Loucy (cell line): Measurements from ENCODE around the gene HS3ST3A1.

Experiments
- H2AFZ ChIP-seq: fragments of 200-600 bp; sonication (generic); 2 replicates; pipeline ENCODE4 v1.6.0; 2016; ENCODE audit warnings: antibody characterized with exemption, mild to moderate bottlenecking, low read length, moderate library complexity
- H3F3A ChIP-seq: fragments of 200-600 bp; 2 replicates; pipeline ENCODE4 v1.6.0; 2016; ENCODE audit warnings: antibody characterized with exemption, low read depth, mild to moderate bottlenecking
- H3K27me3 ChIP-seq: fragments of 200-600 bp; sonication (generic); 2 replicates; pipeline ENCODE4 v1.6.1; 2014; ENCODE audit warnings: low read length, mild to moderate bottlenecking; ENCODE audit not compliant: insufficient read depth, poor library complexity, severe bottlenecking
- H3K36me3 ChIP-seq: fragments of 200-600 bp; sonication (generic); 2 replicates; pipeline ENCODE4 v1.6.1; 2016; ENCODE audit warnings: low read length; ENCODE audit not compliant: insufficient read depth
- H3K4me1 ChIP-seq: fragments of 200-600 bp; sonication (generic); 2 replicates; pipeline ENCODE4 v1.5.1; 2014; ENCODE audit warnings: low read length, mild to moderate bottlenecking; ENCODE audit not compliant: insufficient read depth, poor library complexity, severe bottlenecking
- H3K4me2 ChIP-seq: fragments of 200-600 bp; sonication (generic); 2 replicates; pipeline ENCODE4 v1.6.0; 2014; ENCODE audit warnings: antibody characterized with exemption, low read length, low read depth, mild to moderate bottlenecking; ENCODE audit not compliant: poor library complexity, severe bottlenecking
- H3K4me3 ChIP-seq: fragments of 200-600 bp; sonication (generic); 2 replicates; pipeline ENCODE4 v1.5.1; 2014; ENCODE audit warnings: low read length, mild to moderate bottlenecking, mixed read lengths; ENCODE audit not compliant: poor library complexity, severe bottlenecking
- H3K79me2 ChIP-seq: fragments of 200-600 bp; sonication (generic); 2 replicates; pipeline ENCODE4 v1.6.1; 2014; ENCODE audit warnings: low read length; ENCODE audit not compliant: insufficient read depth
- H3K9ac ChIP-seq: fragments of 200-600 bp; sonication (generic); 2 replicates; pipeline ENCODE4 v1.6.0; 2014; ENCODE audit warnings: mild to moderate bottlenecking, low read depth, low read length, moderate library complexity; ENCODE audit not compliant: poor library complexity, severe bottlenecking
- H3K9me2 ChIP-seq: fragments of 200-600 bp; sonication (generic); replicated peaks from 2 replicates; pipeline ENCODE4 v1.6.1; 2016; ENCODE audit warnings: low read depth, low read length, mixed read lengths
- H3K9me3 ChIP-seq: fragments of 200-600 bp; sonication (generic); 2 replicates; pipeline ENCODE4 v1.6.1; 2014; ENCODE audit warnings: mild to moderate bottlenecking, antibody characterized with exemption, low read length, low read depth; ENCODE audit not compliant: insufficient read depth
- H4K20me1 ChIP-seq: fragments of 200-600 bp; sonication (generic); 2 replicates; pipeline ENCODE4 v1.6.0; 2014; ENCODE audit warnings: antibody characterized with exemption, low read length, mild to moderate bottlenecking; ENCODE audit not compliant: insufficient read depth, poor library complexity, severe bottlenecking
- EZH2phosphoT487 ChIP-seq: fragments of 200-600 bp; IDR thresholded peaks from 2 replicates; pipeline ENCODE4 v1.6.1; 2018; ENCODE audit warnings: antibody characterized with exemption, mild to moderate bottlenecking, moderate library complexity, borderline replicate concordance
- TF ChIP-seq, protein P1 (sequence below): fragments of 200-600 bp; sonication (generic); conservative IDR thresholded peaks from 2 replicates; pipeline ENCODE4 v1.5.1; 2014; ENCODE audit warnings: mild to moderate bottlenecking, antibody characterized with exemption, low read length

Gene HS3ST3A1

GRCh38 chr17:13538841-13539411 lies 62.8 kb downstream of the HS3ST3A1 start:
- Histone ChIP-seq H3K27me3 (no peaks in the 10 kb centered on the region), H3K9me3 (no peaks in the 10 kb centered on the region; the same call in 1 of the 2 replicates), H2AFZ (no peak overlapping the region), H3K79me2 (no peaks in the 10 kb centered on the region), H3K36me3 (no peaks in the 10 kb centered on the region), H3K9ac (no peak overlapping the region), H3K4me1 (no peaks in the 10 kb centered on the region), H3F3A (no peaks in the 10 kb centered on the region), H3K4me2 (no peak overlapping the region), H3K9me2 (no peaks in the 10 kb centered on the region), H3K4me3 (no peak overlapping the region), H4K20me1 (no peaks in the 10 kb centered on the region)
- TF ChIP-seq, protein P1, sequence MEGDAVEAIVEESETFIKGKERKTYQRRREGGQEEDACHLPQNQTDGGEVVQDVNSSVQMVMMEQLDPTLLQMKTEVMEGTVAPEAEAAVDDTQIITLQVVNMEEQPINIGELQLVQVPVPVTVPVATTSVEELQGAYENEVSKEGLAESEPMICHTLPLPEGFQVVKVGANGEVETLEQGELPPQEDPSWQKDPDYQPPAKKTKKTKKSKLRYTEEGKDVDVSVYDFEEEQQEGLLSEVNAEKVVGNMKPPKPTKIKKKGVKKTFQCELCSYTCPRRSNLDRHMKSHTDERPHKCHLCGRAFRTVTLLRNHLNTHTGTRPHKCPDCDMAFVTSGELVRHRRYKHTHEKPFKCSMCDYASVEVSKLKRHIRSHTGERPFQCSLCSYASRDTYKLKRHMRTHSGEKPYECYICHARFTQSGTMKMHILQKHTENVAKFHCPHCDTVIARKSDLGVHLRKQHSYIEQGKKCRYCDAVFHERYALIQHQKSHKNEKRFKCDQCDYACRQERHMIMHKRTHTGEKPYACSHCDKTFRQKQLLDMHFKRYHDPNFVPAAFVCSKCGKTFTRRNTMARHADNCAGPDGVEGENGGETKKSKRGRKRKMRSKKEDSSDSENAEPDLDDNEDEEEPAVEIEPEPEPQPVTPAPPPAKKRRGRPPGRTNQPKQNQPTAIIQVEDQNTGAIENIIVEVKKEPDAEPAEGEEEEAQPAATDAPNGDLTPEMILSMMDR, result no peak
- TF ChIP-seq EZH2phosphoT487, result no peak

DNA sequence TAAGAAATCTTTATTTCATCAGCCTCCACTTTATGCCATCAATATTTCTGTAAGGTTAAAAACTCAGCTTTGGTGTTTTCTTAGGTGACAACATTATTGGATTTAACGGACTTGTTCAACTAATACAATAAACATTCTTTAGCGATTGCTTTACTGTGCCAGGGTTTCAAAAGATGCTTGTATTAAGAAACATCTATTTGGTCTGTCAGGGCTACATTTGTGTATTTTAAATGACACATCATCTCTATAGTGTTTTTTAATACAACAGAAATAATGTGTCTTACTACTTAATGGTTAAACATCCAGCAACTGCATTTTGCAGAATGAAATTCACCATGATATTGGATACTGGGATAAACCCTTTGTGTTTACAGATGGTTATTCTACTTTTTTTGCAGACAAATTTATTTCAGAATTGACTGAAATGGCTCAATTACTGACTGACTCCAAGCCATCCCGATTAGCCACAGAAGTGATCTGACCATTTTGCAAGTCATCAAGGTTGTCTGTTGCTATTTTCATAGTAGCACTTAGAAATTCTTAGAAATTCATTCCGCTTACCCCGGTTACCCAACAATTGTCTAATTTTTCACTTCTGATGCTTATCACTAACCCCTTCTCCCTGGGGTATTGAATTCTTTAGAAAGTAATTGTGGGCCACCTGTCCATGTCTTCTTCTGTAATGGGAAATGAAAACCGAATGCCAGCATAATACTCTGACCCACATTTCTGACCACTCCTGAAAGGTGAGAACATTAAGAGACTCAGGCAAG lies 63.7 kb downstream of the HS3ST3A1 start:
- H3K4me3 ChIP-seq, result no peak overlapping the region
- no peak overlapping the region for H2AFZ ChIP-seq
- no peaks in the 10 kb centered on the region for H4K20me1 ChIP-seq
- no peaks in the 10 kb centered on the region for H3K4me1 ChIP-seq
- no peaks in the 10 kb centered on the region for H3K79me2 ChIP-seq
- no peaks in the 10 kb centered on the region for H3K36me3 ChIP-seq
- no peaks in the 10 kb centered on the region; the same call in 1 of the 2 replicates for H3K9me3 ChIP-seq
- TF ChIP-seq EZH2phosphoT487, result no peak
- TF ChIP-seq, protein P1, result no peak
- no peak overlapping the region for H3K4me2 ChIP-seq
- no peaks in the 10 kb centered on the region for H3K9me2 ChIP-seq
- H3K9ac ChIP-seq, result no peak overlapping the region
- H3K27me3 ChIP-seq, result no peaks in the 10 kb centered on the region
- no peaks in the 10 kb centered on the region for H3F3A ChIP-seq

- Histone ChIP-seq H3F3A (no peaks in the 10 kb centered on the region), H3K4me2 (no peak overlapping the region), H3K9me3 (no peaks in the 10 kb centered on the region; the same call in 1 of the 2 replicates), H3K79me2 (no peaks in the 10 kb centered on the region), H3K36me3 (no peaks in the 10 kb centered on the region), H3K9ac (no peak overlapping the region), H4K20me1 (no peaks in the 10 kb centered on the region), H3K9me2 (no peaks in the 10 kb centered on the region), H2AFZ (no peak overlapping the region), H3K4me1 (no peaks in the 10 kb centered on the region), H3K27me3 (no peaks in the 10 kb centered on the region), H3K4me3 (no peak overlapping the region)
- TF ChIP-seq, protein P1, result no peak
These were observed 64.5 kb downstream of the HS3ST3A1 start for GRCh38 chr17:13537167-13537731.
